ENCODE data around the gene NR2E1.
A peak's percentile ranks its signal among the peaks of the same experiment; 100 is the strongest.

NR2E1 gene

GRCh38 chr6:108167449-108168089 lies 1.7 kb downstream of the NR2E1 start:
- TF ChIP-seq POLR2AphosphoS5 (IDR thresholded peaks at IDR 0.05; ENCODE audit: borderline replicate concordance, low read depth, low read length) (no peak), EZH2 (IDR thresholded peaks at IDR 0.05) (no peak), FOXP2 (optimal IDR thresholded peaks at IDR 0.05; ENCODE audit: control extremely low read depth, extremely low read length, insufficient read depth) (no peak)
- Histone ChIP-seq H3K36me3 (ENCODE audit: insufficient read depth, low read length) (no peaks in the 10 kb centered on the region), H3K4me3 (no peak overlapping the region), H3K27ac (no peak overlapping the region), H3K9me3 (ENCODE audit: low read depth, low read length) (no peaks in the 10 kb centered on the region), H3K9ac (ENCODE audit: insufficient read length) (no peak overlapping the region)
- DNase-seq (ENCODE audit: low read depth, low spot score): no peak

DNA sequence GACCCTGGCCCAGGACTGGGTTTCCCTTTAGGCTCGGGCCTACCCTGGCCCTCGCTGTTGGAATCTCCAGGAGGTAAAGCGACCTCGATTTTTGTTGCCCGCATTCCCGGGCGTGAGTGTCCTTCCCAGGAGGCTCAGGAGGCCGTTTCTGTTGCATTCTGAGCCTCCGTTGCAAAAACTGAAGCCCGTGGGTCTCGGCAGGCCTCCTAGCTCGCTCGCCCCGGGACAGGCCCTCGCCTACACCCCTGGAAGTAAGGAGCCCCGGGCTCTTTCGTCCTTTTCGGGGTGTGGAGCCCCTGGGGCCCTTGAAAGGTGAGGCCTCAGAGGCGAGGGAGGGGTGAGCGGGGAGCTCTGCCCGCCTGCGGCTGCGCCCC lies 2.3 kb downstream of the NR2E1 start:
- no peak for DNase-seq (ENCODE audit: low read depth, low spot score)
- Histone ChIP-seq H3K9me3 (ENCODE audit: low read depth, low read length) (no peaks in the 10 kb centered on the region), H3K9ac (ENCODE audit: insufficient read length) (no peak overlapping the region), H3K36me3 (ENCODE audit: insufficient read depth, low read length) (no peaks in the 10 kb centered on the region), H3K27ac (no peak overlapping the region), H3K4me3 (no peak overlapping the region)
- TF ChIP-seq EZH2 (IDR thresholded peaks at IDR 0.05) (no peak), POLR2AphosphoS5 (IDR thresholded peaks at IDR 0.05; ENCODE audit: borderline replicate concordance, low read depth, low read length) (no peak)

- no peak overlapping the region for H3K9ac ChIP-seq (ENCODE audit: insufficient read length)
- no peak for TF ChIP-seq FOXP2 (optimal IDR thresholded peaks at IDR 0.05; ENCODE audit: control extremely low read depth, extremely low read length, insufficient read depth)
- TF ChIP-seq POLR2AphosphoS5 (IDR thresholded peaks at IDR 0.05; ENCODE audit: borderline replicate concordance, low read depth, low read length): peak; percentile 29; the same call in 1 of the 2 replicates
- TF ChIP-seq EZH2 (IDR thresholded peaks at IDR 0.05): no peak
- no peaks in the 10 kb centered on the region for H3K9me3 ChIP-seq (ENCODE audit: low read depth, low read length)
- H3K36me3 ChIP-seq (ENCODE audit: insufficient read depth, low read length): no peaks in the 10 kb centered on the region
- H3K4me3 ChIP-seq: peak overlapping the region; percentile 47
- peak; percentile 39 for DNase-seq (ENCODE audit: low read depth, low spot score)
- H3K27ac ChIP-seq: no peak overlapping the region
Observed at GRCh38 chr6:108168501-108169463, 3.0 kb downstream of the NR2E1 start.

GRCh38 chr6:108169464-108170331 lies 3.9 kb downstream of the NR2E1 start:
- H3K4me3 ChIP-seq: peak overlapping the region; percentile 47

DNA sequence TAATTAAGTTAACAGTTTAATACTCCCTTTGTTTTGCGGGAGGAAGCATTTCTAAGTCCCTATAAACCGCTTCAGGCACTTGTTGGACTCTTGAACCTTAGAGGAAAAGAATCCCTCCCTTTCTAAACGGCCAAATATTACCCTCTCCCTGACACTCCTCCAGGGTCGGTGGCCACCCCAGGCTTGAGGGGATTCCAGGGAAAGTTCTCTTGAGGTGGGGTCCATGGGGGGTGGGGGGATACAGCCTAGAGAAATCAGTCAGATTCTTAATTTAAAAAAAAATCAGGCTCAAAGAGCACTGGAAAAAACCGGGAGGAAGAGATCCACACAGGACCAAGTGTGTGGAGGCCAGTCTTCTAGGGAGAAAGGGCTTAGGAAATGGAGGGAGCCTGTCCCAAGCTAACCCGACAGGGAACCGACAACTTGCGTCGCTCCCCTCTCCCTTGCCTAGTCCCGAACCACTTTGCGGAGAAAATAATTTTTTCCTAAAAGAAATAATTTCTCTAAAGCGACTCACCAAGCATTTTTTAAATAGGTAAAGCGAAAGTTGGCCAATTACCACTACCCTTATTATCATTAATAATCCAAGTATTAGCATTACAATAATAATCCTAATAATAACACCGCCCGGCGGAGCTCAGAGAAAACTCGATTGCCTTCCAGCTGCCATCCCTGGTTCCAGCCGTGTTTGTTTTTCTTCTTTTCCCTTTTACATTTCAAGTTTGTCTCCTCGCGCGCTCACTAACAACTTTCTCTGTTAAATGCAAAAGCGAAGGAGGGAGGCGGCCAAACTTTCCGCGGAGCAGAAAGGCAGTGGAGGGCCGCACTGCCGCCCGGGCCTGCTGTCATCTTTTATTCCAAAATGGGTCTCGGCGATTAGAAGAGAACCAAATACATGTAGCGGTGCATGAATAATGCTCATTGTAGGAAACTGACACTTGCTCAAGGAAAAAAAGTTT lies 4.8 kb downstream of the NR2E1 start:
- Histone ChIP-seq H3K9me3 (ENCODE audit: low read depth, low read length) (no peaks in the 10 kb centered on the region), H3K4me3 (no peak overlapping the region), H3K27ac (no peak overlapping the region), H3K9ac (ENCODE audit: insufficient read length) (no peak overlapping the region), H3K36me3 (ENCODE audit: insufficient read depth, low read length) (no peaks in the 10 kb centered on the region)
- no peak for DNase-seq (ENCODE audit: low read depth, low spot score)
- no peak for TF ChIP-seq FOXP2 (optimal IDR thresholded peaks at IDR 0.05; ENCODE audit: control extremely low read depth, extremely low read length, insufficient read depth)
- no peak for TF ChIP-seq POLR2AphosphoS5 (IDR thresholded peaks at IDR 0.05; ENCODE audit: borderline replicate concordance, low read depth, low read length)
- no peak for TF ChIP-seq EZH2 (IDR thresholded peaks at IDR 0.05)

More at GRCh38 chr6:108169464-108170331, 3.9 kb downstream of the NR2E1 start:
- no peak for TF ChIP-seq EZH2 (IDR thresholded peaks at IDR 0.05)
- no peak for TF ChIP-seq FOXP2 (optimal IDR thresholded peaks at IDR 0.05; ENCODE audit: control extremely low read depth, extremely low read length, insufficient read depth)
- no peak for TF ChIP-seq POLR2AphosphoS5 (IDR thresholded peaks at IDR 0.05; ENCODE audit: borderline replicate concordance, low read depth, low read length)
- no peak for DNase-seq (ENCODE audit: low read depth, low spot score)
- H3K9ac ChIP-seq (ENCODE audit: insufficient read length): no peak overlapping the region
- H3K9me3 ChIP-seq (ENCODE audit: low read depth, low read length): no peaks in the 10 kb centered on the region
- no peaks in the 10 kb centered on the region for H3K36me3 ChIP-seq (ENCODE audit: insufficient read depth, low read length)
- no peak overlapping the region for H3K27ac ChIP-seq

GRCh38 chr6:108171291-108171917 lies 5.6 kb downstream of the NR2E1 start:
- Histone ChIP-seq H3K36me3 (ENCODE audit: insufficient read depth, low read length) (no peaks in the 10 kb centered on the region), H3K9ac (ENCODE audit: insufficient read length) (no peak overlapping the region), H3K27ac (no peak overlapping the region), H3K9me3 (ENCODE audit: low read depth, low read length) (no peaks in the 10 kb centered on the region), H3K4me3 (no peak overlapping the region)
- DNase-seq (ENCODE audit: low read depth, low spot score): no peak
- TF ChIP-seq POLR2AphosphoS5 (IDR thresholded peaks at IDR 0.05; ENCODE audit: borderline replicate concordance, low read depth, low read length) (no peak), EZH2 (IDR thresholded peaks at IDR 0.05) (no peak), FOXP2 (optimal IDR thresholded peaks at IDR 0.05; ENCODE audit: control extremely low read depth, extremely low read length, insufficient read depth) (no peak)

All from SK-N-MC (cell line).